Gastrocnemius medialis (tissue), 4 donors: ENCODE measurements around the gene ARL14. TPM values are rescaled to one million over a fixed set of nuclear protein-coding genes. Genes with fewer than 3 reads are reported as not detected.
A peak's percentile ranks its signal among the peaks of the same experiment; 100 is the strongest.

ENCODE experiments used
- ATAC-seq, 2 donors: fragments of 150-250 bp; one replicate each; pipeline ENCODE4 v1.9.1; 2016
- DNase-seq, 2 donors: peaks; one replicate each; pipeline ENCODE4 v3.0.0-alpha.2; 2019
- H3K27ac ChIP-seq, 4 donors: fragments of 200-600 bp; sonication (generic); 1 replicate in 1 of 4; 2 replicates in 3 of 4; pipeline ENCODE4 v1.5.1; 2016 to 2018; ENCODE audit warnings: mild to moderate bottlenecking in 2 of 4, moderate library complexity in 1 of 4
- H3K27me3 ChIP-seq, 3 donors: fragments of 200-600 bp; sonication (generic) in 2 of 3; 1 replicate in 1 of 3; 2 replicates in 2 of 3; pipeline versions ENCODE4 v1.5.1 to v1.6.0; 2016 to 2019; ENCODE audit warnings: mild to moderate bottlenecking in 1 of 3, moderate library complexity in 1 of 3
- H3K36me3 ChIP-seq, 2 donors: fragments of 200-600 bp; sonication (generic) in 1 of 2; one replicate each; pipeline ENCODE4 v1.5.1; 2017 to 2018
- H3K4me1 ChIP-seq, 2 donors: fragments of 200-600 bp; sonication (generic) in 1 of 2; one replicate each; pipeline ENCODE4 v1.5.1; 2016 to 2017; ENCODE audit warnings: mild to moderate bottlenecking in 2 of 2
- H3K4me3 ChIP-seq, 4 donors: fragments of 200-600 bp; sonication (generic) in 3 of 4; 1 replicate in 1 of 4; 2 replicates in 3 of 4; pipeline ENCODE4 v1.5.1; 2016 to 2019; ENCODE audit warnings: mild to moderate bottlenecking in 2 of 4
- H3K9me3 ChIP-seq, 3 donors: fragments of 200-600 bp; sonication (generic) in 2 of 3; 1 replicate in 1 of 3; 2 replicates in 2 of 3; pipeline ENCODE4 v1.5.1; 2016 to 2019
- CTCF ChIP-seq, 5 experiments: fragments of 450-650 bp in 3 of 5; fragments of 200-600 bp in 2 of 5; sonication (generic) in 2 of 5; IDR thresholded peaks in 4 of 5; conservative IDR thresholded peaks in 1 of 5; 1 replicate in 4 of 5; 2 replicates in 1 of 5; pipeline ENCODE4 v1.5.1; 2016 to 2019; ENCODE audit warnings: antibody characterized with exemption in 5 of 5, mild to moderate bottlenecking in 3 of 5, moderate library complexity in 3 of 5
- POLR2A ChIP-seq, 2 donors: fragments of 450-650 bp; IDR thresholded peaks; one replicate each; pipeline ENCODE4 v1.6.1; 2017; ENCODE audit warnings: antibody characterized with exemption in 2 of 2, mild to moderate bottlenecking in 2 of 2, moderate library complexity in 2 of 2
- in situ Hi-C, 4 donors: fragments of 200-750 bp; cut with MboI; loops; one replicate each; pipeline versions ENCODE4 v1.15.0 to v1.8.0; 2017; ENCODE audit warnings: low sequenced_read_pairs in 4 of 4
- intact Hi-C: fragments of 100-400 bp; cut with DNase I; formaldehyde crosslinking; loops from one replicate; pipeline ENCODE4 v1.15.1; 2023; ENCODE audit warnings: low total_unique reads
- total RNA-seq, 4 donors: library from RNA; depleted of rRNA; stranded (reverse); fragments of >200 nt; gene quantifications; one replicate each; pipeline versions ENCODE4 v1.1.0 to v1.2.3, GENCODE V29; 2016

The ARL14 gene
- total RNA-seq, 4 donors from 2014 or later: not detected

GRCh38 chr3:160665231-160665630, 11.7 kb upstream of the ARL14 start:
- no peak overlapping the region for H3K4me3 ChIP-seq
- intact Hi-C loops (no loop called here), in situ Hi-C loops (no loop called here)
- H3K27me3 ChIP-seq: no peaks in the 10 kb centered on the region
- no peak for ATAC-seq
- peaks cover 6 to 11% of the 10 kb centered on the region in 2 donors for H3K4me1 ChIP-seq
- no peak overlapping the region for H3K27ac ChIP-seq
- TF ChIP-seq CTCF (IDR thresholded peaks at IDR 0.05 in 4 of 5, conservative IDR thresholded peaks at IDR 0.05 in 1 of 5): no peak
- no peak for TF ChIP-seq POLR2A (IDR thresholded peaks at IDR 0.05)
- DNase-seq: no peak
- no peaks in the 10 kb centered on the region for H3K9me3 ChIP-seq
- no peaks in the 10 kb centered on the region for H3K36me3 ChIP-seq

GRCh38 chr3:160665784-160666526, 11.0 kb upstream of the ARL14 start:
- TF ChIP-seq CTCF (IDR thresholded peaks at IDR 0.05 in 4 of 5, conservative IDR thresholded peaks at IDR 0.05 in 1 of 5) (no peak), POLR2A (IDR thresholded peaks at IDR 0.05) (no peak)
- intact Hi-C loops: no loop called here

GRCh38 chr3:160667452-160667851, 9.5 kb upstream of the ARL14 start:
- Histone ChIP-seq H3K4me3 (no peak overlapping the region), H3K27ac (no peak overlapping the region), H3K36me3 (no peaks in the 10 kb centered on the region), H3K27me3 (no peaks in the 10 kb centered on the region), H3K9me3 (no peaks in the 10 kb centered on the region), H3K4me1 (peaks cover 9 to 16% of the 10 kb centered on the region in 2 donors)
- TF ChIP-seq CTCF (IDR thresholded peaks at IDR 0.05 in 4 of 5, conservative IDR thresholded peaks at IDR 0.05 in 1 of 5): no peak
- no peak for TF ChIP-seq POLR2A (IDR thresholded peaks at IDR 0.05)
- DNase-seq (no peak), ATAC-seq (no peak)
- intact Hi-C loops (no loop called here), in situ Hi-C loops (no loop called here)

More at GRCh38 chr3:160665784-160666526, 11.0 kb upstream of the ARL14 start:
- Histone ChIP-seq H3K27me3 (no peaks in the 10 kb centered on the region), H3K27ac (no peak overlapping the region), H3K4me1 (peaks cover 6 to 11% of the 10 kb centered on the region in 2 donors), H3K4me3 (no peak overlapping the region), H3K36me3 (no peaks in the 10 kb centered on the region), H3K9me3 (no peaks in the 10 kb centered on the region)
- in situ Hi-C loops: no loop called here
- DNase-seq: no peak
- no peak for ATAC-seq

GRCh38 chr3:160668454-160668853, 8.5 kb upstream of the ARL14 start:
- intact Hi-C loops (no loop called here), in situ Hi-C loops (no loop called here)
- ATAC-seq (peak; percentile 47 to 62), DNase-seq (no peak)
- Histone ChIP-seq H3K4me1 (peaks cover 9 to 16% of the 10 kb centered on the region in 2 donors), H3K27ac (peak overlapping the region in 2 of 4 donors; percentile 19 to 45), H3K36me3 (no peaks in the 10 kb centered on the region), H3K4me3 (no peak overlapping the region), H3K27me3 (no peaks in the 10 kb centered on the region), H3K9me3 (no peaks in the 10 kb centered on the region)
- TF ChIP-seq CTCF (IDR thresholded peaks at IDR 0.05 in 4 of 5, conservative IDR thresholded peaks at IDR 0.05 in 1 of 5) (no peak), POLR2A (IDR thresholded peaks at IDR 0.05) (no peak)
